ENCODE measurements around the gene MT1F.

Gene MT1F

GRCh38 chr16:56649271-56649670 is 8.5 kb upstream of the MT1F start:
- H4K20me1 ChIP-seq (ENCODE audit: insufficient read depth, low read length) = no peaks in the 10 kb centered on the region
- no peaks in the 10 kb centered on the region for H3F3A ChIP-seq (ENCODE audit: insufficient read depth, low read length)
- no peak overlapping the region for H3K4me3 ChIP-seq (ENCODE audit: low read depth, low read length, poor library complexity, severe bottlenecking)
- H3K27me3 ChIP-seq (ENCODE audit: insufficient read depth, low read length) = peaks cover 7% of the 10 kb centered on the region; the same call in 1 of the 2 replicates
- no peak overlapping the region for H2AFZ ChIP-seq (ENCODE audit: low read length)
- no peaks in the 10 kb centered on the region for H3K9me3 ChIP-seq (ENCODE audit: low read length)
- no peaks in the 10 kb centered on the region for H3K79me2 ChIP-seq (ENCODE audit: insufficient read depth, low read length)
- no peaks in the 10 kb centered on the region for H3K9me2 ChIP-seq (ENCODE audit: low read depth, low read length)
- H3K27ac ChIP-seq (ENCODE audit: low read depth, low read length, poor library complexity, severe bottlenecking) = no peak overlapping the region
- no peak overlapping the region for H3K4me2 ChIP-seq (ENCODE audit: low read length)
- peaks cover 10% of the 10 kb centered on the region for H3K4me1 ChIP-seq (ENCODE audit: insufficient read depth, low read length, severe bottlenecking)
- no peaks in the 10 kb centered on the region for H3K36me3 ChIP-seq (ENCODE audit: insufficient read depth, low read length)
- no peak overlapping the region for H3K9ac ChIP-seq (ENCODE audit: low read length)
- TF ChIP-seq EZH2 (IDR thresholded peaks at IDR 0.05; ENCODE audit: borderline replicate concordance, low read length) (no peak), CTCF (IDR thresholded peaks at IDR 0.05; ENCODE audit: low read length) (no peak)

- Histone ChIP-seq H3K4me2 (ENCODE audit: low read length) (no peak overlapping the region), H3K36me3 (ENCODE audit: insufficient read depth, low read length) (no peaks in the 10 kb centered on the region), H3K4me3 (ENCODE audit: low read depth, low read length, poor library complexity, severe bottlenecking) (no peak overlapping the region), H3K4me1 (ENCODE audit: insufficient read depth, low read length, severe bottlenecking) (peaks cover 10% of the 10 kb centered on the region), H3K27ac (ENCODE audit: low read depth, low read length, poor library complexity, severe bottlenecking) (no peak overlapping the region), H3K79me2 (ENCODE audit: insufficient read depth, low read length) (no peaks in the 10 kb centered on the region), H3K9me2 (ENCODE audit: low read depth, low read length) (no peaks in the 10 kb centered on the region), H3K9me3 (ENCODE audit: low read length) (no peaks in the 10 kb centered on the region), H3K9ac (ENCODE audit: low read length) (no peak overlapping the region), H3K27me3 (ENCODE audit: insufficient read depth, low read length) (peaks cover 7% of the 10 kb centered on the region; the same call in 1 of the 2 replicates), H3F3A (ENCODE audit: insufficient read depth, low read length) (no peaks in the 10 kb centered on the region), H2AFZ (ENCODE audit: low read length) (no peak overlapping the region), H4K20me1 (ENCODE audit: insufficient read depth, low read length) (no peaks in the 10 kb centered on the region)
- TF ChIP-seq CTCF (IDR thresholded peaks at IDR 0.05; ENCODE audit: low read length) (no peak), EZH2 (IDR thresholded peaks at IDR 0.05; ENCODE audit: borderline replicate concordance, low read length) (no peak)
These were observed 7.9 kb upstream of the MT1F start for GRCh38 chr16:56649820-56650219.

GRCh38 chr16:56651586-56651985 is 6.2 kb upstream of the MT1F start, which contains the start of gene MT1B:
Gene MT1B, plus strand, starts transcription at chr16:56651886. Its CDS starts 68 bp downstream, at chr16:56651954.
- H3K4me3 ChIP-seq (ENCODE audit: low read depth, low read length, poor library complexity, severe bottlenecking) = no peak within 1 kb of the TSS
- no peaks in the 10 kb centered on the region for H3K36me3 ChIP-seq (ENCODE audit: insufficient read depth, low read length)
- H3K79me2 ChIP-seq (ENCODE audit: insufficient read depth, low read length) = no peaks in the 10 kb centered on the region
- peaks cover 7% of the 10 kb centered on the region; the same call in 1 of the 2 replicates for H3K27me3 ChIP-seq (ENCODE audit: insufficient read depth, low read length)
- H4K20me1 ChIP-seq (ENCODE audit: insufficient read depth, low read length) = no peaks in the 10 kb centered on the region
- TF ChIP-seq CTCF (IDR thresholded peaks at IDR 0.05; ENCODE audit: low read length) = no peak
- TF ChIP-seq EZH2 (IDR thresholded peaks at IDR 0.05; ENCODE audit: borderline replicate concordance, low read length) = no peak
- H2AFZ ChIP-seq (ENCODE audit: low read length) = no peak within 1 kb of the TSS
- H3F3A ChIP-seq (ENCODE audit: insufficient read depth, low read length) = no peaks in the 10 kb centered on the region
- H3K9me2 ChIP-seq (ENCODE audit: low read depth, low read length) = no peaks in the 10 kb centered on the region
- H3K27ac ChIP-seq (ENCODE audit: low read depth, low read length, poor library complexity, severe bottlenecking) = no peak within 1 kb of the TSS
- H3K4me1 ChIP-seq (ENCODE audit: insufficient read depth, low read length, severe bottlenecking) = peaks cover 10% of the 10 kb centered on the region
- H3K9ac ChIP-seq (ENCODE audit: low read length) = no peak within 1 kb of the TSS; the same call in 1 of the 2 replicates
- no peak within 1 kb of the TSS for H3K4me2 ChIP-seq (ENCODE audit: low read length)
- H3K9me3 ChIP-seq (ENCODE audit: low read length) = no peaks in the 10 kb centered on the region
